ENCODE measurements around the gene SORCS2.

SORCS2 gene

GRCh38 chr4:7466215-7466614 lies 273.9 kb downstream of the SORCS2 start:
- no peaks in the 10 kb centered on the region for H3K4me1 ChIP-seq (ENCODE audit: control extremely low read depth in 1 of 4, control insufficient read depth in 4 of 4, insufficient read depth in 4 of 4, low read length in 3 of 4)
- H3K9me3 ChIP-seq (ENCODE audit: control extremely low read depth in 1 of 5, control insufficient read depth in 4 of 5, insufficient read depth in 2 of 5, low read depth in 1 of 5, low read length in 4 of 5) = peaks cover 0 to 14% (median 0%) of the 10 kb centered on the region in 5 experiments
- ChIA-PET CTCF (no interaction called here), POLR2A (no interaction called here)
- no peaks in the 10 kb centered on the region for H3K36me3 ChIP-seq (ENCODE audit: control insufficient read depth in 4 of 4, insufficient read depth in 4 of 4, low read length in 3 of 4)
- 90% methylated on average over 4 of the region's 8 CpGs for WGBS (ENCODE audit: insufficient coverage)
- no peak overlapping the region for H3K4me3 ChIP-seq (ENCODE audit: control insufficient read depth in 1 of 7, extremely low read depth in 1 of 7, insufficient read depth in 4 of 7, low read depth in 2 of 7, low read length in 6 of 7)
- H3K27me3 ChIP-seq (replicated peaks in 2 of 5; ENCODE audit: control insufficient read depth in 4 of 5, insufficient read depth in 5 of 5, low read length in 4 of 5) = peaks cover 0 to 50% (median 4%) of the 10 kb centered on the region in 5 experiments
- no peak overlapping the region for H3K27ac ChIP-seq (ENCODE audit: insufficient read depth in 1 of 2, low read depth in 1 of 2, low read length in 2 of 2, poor library complexity in 1 of 2, severe bottlenecking in 2 of 2)
- DNase-seq = no peak

DNA sequence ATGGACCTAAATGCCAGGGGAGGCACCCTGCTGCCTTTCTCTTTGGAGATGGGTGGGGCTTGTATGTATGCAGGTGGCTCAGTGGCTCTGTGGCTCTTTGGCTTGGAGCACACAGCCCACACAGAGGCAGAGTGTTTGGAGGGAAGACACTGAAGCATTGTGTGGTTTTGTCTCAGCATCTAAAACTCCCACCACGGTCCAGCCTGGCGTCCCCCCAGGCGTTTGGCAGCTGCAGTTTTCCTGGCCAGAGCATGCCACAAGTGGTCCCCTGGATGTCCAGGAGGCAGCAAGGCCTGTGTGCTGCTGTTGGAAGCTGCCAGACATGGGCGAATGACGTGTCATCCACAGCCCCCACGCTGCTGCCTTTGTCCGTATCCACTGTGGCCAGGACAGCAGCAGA lies 274.6 kb downstream of the SORCS2 start:
- Histone ChIP-seq H3K9me3 (ENCODE audit: control extremely low read depth in 1 of 5, control insufficient read depth in 4 of 5, insufficient read depth in 2 of 5, low read depth in 1 of 5, low read length in 4 of 5) (peaks cover 0 to 14% (median 0%) of the 10 kb centered on the region in 5 experiments), H3K4me1 (ENCODE audit: control extremely low read depth in 1 of 4, control insufficient read depth in 4 of 4, insufficient read depth in 4 of 4, low read length in 3 of 4) (no peaks in the 10 kb centered on the region), H3K27ac (ENCODE audit: insufficient read depth in 1 of 2, low read depth in 1 of 2, low read length in 2 of 2, poor library complexity in 1 of 2, severe bottlenecking in 2 of 2) (no peak overlapping the region), H3K4me3 (ENCODE audit: control insufficient read depth in 1 of 7, extremely low read depth in 1 of 7, insufficient read depth in 4 of 7, low read depth in 2 of 7, low read length in 6 of 7) (no peak overlapping the region), H3K27me3 (replicated peaks in 2 of 5; ENCODE audit: control insufficient read depth in 4 of 5, insufficient read depth in 5 of 5, low read length in 4 of 5) (peaks cover 0 to 50% (median 4%) of the 10 kb centered on the region in 5 experiments), H3K36me3 (ENCODE audit: control insufficient read depth in 4 of 4, insufficient read depth in 4 of 4, low read length in 3 of 4) (no peaks in the 10 kb centered on the region)
- no peak for DNase-seq
- ChIA-PET CTCF (no interaction called here), POLR2A (no interaction called here)
- 93% methylated on average over 7 of the region's 7 CpGs for WGBS (ENCODE audit: insufficient coverage)

GRCh38 chr4:7467471-7467870 lies 275.1 kb downstream of the SORCS2 start:
- WGBS (ENCODE audit: insufficient coverage) = 93% methylated on average over 6 of the region's 7 CpGs
- peaks cover 0 to 14% (median 0%) of the 10 kb centered on the region in 5 experiments for H3K9me3 ChIP-seq (ENCODE audit: control extremely low read depth in 1 of 5, control insufficient read depth in 4 of 5, insufficient read depth in 2 of 5, low read depth in 1 of 5, low read length in 4 of 5)
- no peaks in the 10 kb centered on the region for H3K36me3 ChIP-seq (ENCODE audit: control insufficient read depth in 4 of 4, insufficient read depth in 4 of 4, low read length in 3 of 4)
- no peak overlapping the region for H3K4me3 ChIP-seq (ENCODE audit: control insufficient read depth in 1 of 7, extremely low read depth in 1 of 7, insufficient read depth in 4 of 7, low read depth in 2 of 7, low read length in 6 of 7)
- ChIA-PET POLR2A (no interaction called here), CTCF (no interaction called here)
- H3K4me1 ChIP-seq (ENCODE audit: control extremely low read depth in 1 of 4, control insufficient read depth in 4 of 4, insufficient read depth in 4 of 4, low read length in 3 of 4) = no peaks in the 10 kb centered on the region
- no peak overlapping the region for H3K27ac ChIP-seq (ENCODE audit: insufficient read depth in 1 of 2, low read depth in 1 of 2, low read length in 2 of 2, poor library complexity in 1 of 2, severe bottlenecking in 2 of 2)
- no peak for DNase-seq
- H3K27me3 ChIP-seq (replicated peaks in 2 of 5; ENCODE audit: control insufficient read depth in 4 of 5, insufficient read depth in 5 of 5, low read length in 4 of 5) = peaks cover 0 to 50% (median 6%) of the 10 kb centered on the region in 5 experiments

DNA sequence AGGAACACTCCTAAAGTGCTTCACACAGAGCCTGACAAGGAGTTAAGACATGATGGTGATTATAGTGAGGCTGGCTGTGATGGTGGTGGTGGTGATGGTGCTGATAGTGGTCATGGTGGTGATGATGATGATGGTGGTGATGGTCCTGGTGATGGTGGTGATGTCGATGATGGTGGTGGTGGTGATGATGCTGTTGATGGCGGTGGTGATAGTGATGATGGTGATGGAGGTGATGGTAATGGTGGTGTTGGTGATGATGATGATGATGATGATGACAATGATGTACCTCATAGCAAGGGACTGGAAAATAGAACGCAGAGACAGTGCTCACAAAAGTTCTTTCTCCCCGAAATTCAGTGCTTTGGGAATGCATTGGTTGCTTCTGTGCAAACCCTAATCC lies 276.7 kb downstream of the SORCS2 start:
- H3K4me3 ChIP-seq (ENCODE audit: control insufficient read depth in 1 of 7, extremely low read depth in 1 of 7, insufficient read depth in 4 of 7, low read depth in 2 of 7, low read length in 6 of 7) = no peak overlapping the region
- peaks cover 0 to 58% (median 7%) of the 10 kb centered on the region in 5 experiments for H3K27me3 ChIP-seq (replicated peaks in 2 of 5; ENCODE audit: control insufficient read depth in 4 of 5, insufficient read depth in 5 of 5, low read length in 4 of 5)
- CTCF ChIA-PET = no interaction called here
- no peak overlapping the region for H3K27ac ChIP-seq (ENCODE audit: insufficient read depth in 1 of 2, low read depth in 1 of 2, low read length in 2 of 2, poor library complexity in 1 of 2, severe bottlenecking in 2 of 2)
- peaks cover 0 to 14% (median 0%) of the 10 kb centered on the region in 5 experiments for H3K9me3 ChIP-seq (ENCODE audit: control extremely low read depth in 1 of 5, control insufficient read depth in 4 of 5, insufficient read depth in 2 of 5, low read depth in 1 of 5, low read length in 4 of 5)
- H3K36me3 ChIP-seq (ENCODE audit: control insufficient read depth in 4 of 4, insufficient read depth in 4 of 4, low read length in 3 of 4) = no peaks in the 10 kb centered on the region
- POLR2A ChIA-PET = no interaction called here
- no peak for DNase-seq
- WGBS (ENCODE audit: insufficient coverage) = 96% methylated on average over 4 of the region's 4 CpGs
- H3K4me1 ChIP-seq (ENCODE audit: control extremely low read depth in 1 of 4, control insufficient read depth in 4 of 4, insufficient read depth in 4 of 4, low read length in 3 of 4) = no peaks in the 10 kb centered on the region

GRCh38 chr4:7470111-7470510 lies 277.8 kb downstream of the SORCS2 start:
- Histone ChIP-seq H3K27ac (ENCODE audit: insufficient read depth in 1 of 2, low read depth in 1 of 2, low read length in 2 of 2, poor library complexity in 1 of 2, severe bottlenecking in 2 of 2) (no peak overlapping the region), H3K4me1 (ENCODE audit: control extremely low read depth in 1 of 4, control insufficient read depth in 4 of 4, insufficient read depth in 4 of 4, low read length in 3 of 4) (no peaks in the 10 kb centered on the region), H3K4me3 (ENCODE audit: control insufficient read depth in 1 of 7, extremely low read depth in 1 of 7, insufficient read depth in 4 of 7, low read depth in 2 of 7, low read length in 6 of 7) (no peak overlapping the region), H3K27me3 (replicated peaks in 2 of 5; ENCODE audit: control insufficient read depth in 4 of 5, insufficient read depth in 5 of 5, low read length in 4 of 5) (peaks cover 0 to 56% (median 7%) of the 10 kb centered on the region in 5 experiments), H3K9me3 (ENCODE audit: control extremely low read depth in 1 of 5, control insufficient read depth in 4 of 5, insufficient read depth in 2 of 5, low read depth in 1 of 5, low read length in 4 of 5) (peaks cover 0 to 14% (median 0%) of the 10 kb centered on the region in 5 experiments), H3K36me3 (ENCODE audit: control insufficient read depth in 4 of 4, insufficient read depth in 4 of 4, low read length in 3 of 4) (no peaks in the 10 kb centered on the region)
- DNase-seq = no peak
- ChIA-PET POLR2A (no interaction called here), CTCF (no interaction called here)
- WGBS (ENCODE audit: insufficient coverage) = 100% methylated on average over 3 of the region's 3 CpGs

DNA sequence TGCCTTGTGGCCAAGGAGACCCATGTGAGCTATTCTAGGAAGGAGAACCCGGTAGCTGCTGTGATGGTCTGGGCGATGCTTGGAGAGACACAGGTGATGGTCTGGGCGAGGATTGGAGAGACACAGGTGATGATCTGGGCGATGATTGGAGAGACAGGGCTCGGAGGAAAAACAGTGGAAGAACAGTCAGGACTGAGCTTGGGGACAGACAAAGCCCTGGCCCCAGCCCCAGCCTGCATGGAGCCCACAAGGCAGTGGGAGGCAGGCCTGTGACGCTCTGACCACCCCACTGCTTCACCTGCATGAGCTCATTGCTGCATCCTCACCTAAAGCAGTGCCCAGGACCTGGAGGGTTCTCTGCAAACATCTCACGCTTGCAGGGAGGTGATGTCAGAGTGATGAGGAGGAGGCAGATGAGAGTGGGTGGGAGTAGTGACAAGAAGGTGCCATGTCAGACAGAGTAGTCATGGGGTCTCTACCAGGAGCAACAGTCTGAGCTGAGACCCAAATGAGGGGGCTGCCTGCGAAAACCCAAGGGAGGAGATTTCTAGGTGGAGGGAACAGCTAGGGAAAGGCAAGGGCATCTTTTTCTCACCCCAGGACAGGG lies 278.3 kb downstream of the SORCS2 start:
- 80% methylated on average over 8 of the region's 8 CpGs for WGBS (ENCODE audit: insufficient coverage)

GRCh38 chr4:7472442-7473013 lies 280.2 kb downstream of the SORCS2 start:
- Histone ChIP-seq H3K9me3 (ENCODE audit: control extremely low read depth in 1 of 5, control insufficient read depth in 4 of 5, insufficient read depth in 2 of 5, low read depth in 1 of 5, low read length in 4 of 5) (no peaks in the 10 kb centered on the region), H3K27me3 (replicated peaks in 2 of 5; ENCODE audit: control insufficient read depth in 4 of 5, insufficient read depth in 5 of 5, low read length in 4 of 5) (peaks cover 0 to 49% (median 9%) of the 10 kb centered on the region in 5 experiments), H3K27ac (ENCODE audit: insufficient read depth in 1 of 2, low read depth in 1 of 2, low read length in 2 of 2, poor library complexity in 1 of 2, severe bottlenecking in 2 of 2) (no peak overlapping the region), H3K4me1 (ENCODE audit: control extremely low read depth in 1 of 4, control insufficient read depth in 4 of 4, insufficient read depth in 4 of 4, low read length in 3 of 4) (no peaks in the 10 kb centered on the region), H3K4me3 (ENCODE audit: control insufficient read depth in 1 of 7, extremely low read depth in 1 of 7, insufficient read depth in 4 of 7, low read depth in 2 of 7, low read length in 6 of 7) (no peak overlapping the region), H3K36me3 (ENCODE audit: control insufficient read depth in 4 of 4, insufficient read depth in 4 of 4, low read length in 3 of 4) (no peaks in the 10 kb centered on the region)
- DNase-seq = no peak
- WGBS (ENCODE audit: insufficient coverage) = 30% methylated on average over 15 of the region's 19 CpGs
- ChIA-PET POLR2A (no interaction called here), CTCF (no interaction called here)

More for the DNA sequence above, 278.3 kb downstream of the SORCS2 start:
- CTCF ChIA-PET = no interaction called here
- H3K36me3 ChIP-seq (ENCODE audit: control insufficient read depth in 4 of 4, insufficient read depth in 4 of 4, low read length in 3 of 4) = no peaks in the 10 kb centered on the region
- H3K9me3 ChIP-seq (ENCODE audit: control extremely low read depth in 1 of 5, control insufficient read depth in 4 of 5, insufficient read depth in 2 of 5, low read depth in 1 of 5, low read length in 4 of 5) = peaks cover 0 to 13% (median 0%) of the 10 kb centered on the region in 5 experiments
- peaks cover 0 to 56% (median 9%) of the 10 kb centered on the region in 5 experiments for H3K27me3 ChIP-seq (replicated peaks in 2 of 5; ENCODE audit: control insufficient read depth in 4 of 5, insufficient read depth in 5 of 5, low read length in 4 of 5)
- POLR2A ChIA-PET = no interaction called here
- no peak overlapping the region for H3K4me3 ChIP-seq (ENCODE audit: control insufficient read depth in 1 of 7, extremely low read depth in 1 of 7, insufficient read depth in 4 of 7, low read depth in 2 of 7, low read length in 6 of 7)
- H3K27ac ChIP-seq (ENCODE audit: insufficient read depth in 1 of 2, low read depth in 1 of 2, low read length in 2 of 2, poor library complexity in 1 of 2, severe bottlenecking in 2 of 2) = no peak overlapping the region
- no peaks in the 10 kb centered on the region for H3K4me1 ChIP-seq (ENCODE audit: control extremely low read depth in 1 of 4, control insufficient read depth in 4 of 4, insufficient read depth in 4 of 4, low read length in 3 of 4)
- DNase-seq = no peak

All from common myeloid progenitor, CD34-positive (primary cell).